Liver (tissue), 9 donors: Measurements from ENCODE around the gene KIN. TPM values are rescaled to one million over a fixed set of nuclear protein-coding genes. Genes with fewer than 3 reads are reported as not detected.
"Not testable (repeated sequence)": the region's sequence is repeated elsewhere in the genome, so short reads cannot be mapped to it uniquely, and the experiment has no call there.

Experiments
- DNase-seq: peaks from one replicate; pipeline ENCODE4 v3.0.0-alpha.2; 2017; ENCODE audit warnings: low spot score
- H3K27ac ChIP-seq, 2 donors: one replicate each; pipeline ENCODE4 v1.7.0; 2013; ENCODE audit warnings: inconsistent platforms in 2 of 2, low read length in 2 of 2, control low read depth in 1 of 2, low read depth in 1 of 2, mild to moderate bottlenecking in 1 of 2
- H3K27me3 ChIP-seq, 4 donors: one replicate each; pipeline versions ENCODE4 v1.6.1 to v1.7.0; 2013; ENCODE audit warnings: low read length in 3 of 4, inconsistent platforms in 1 of 4, mild to moderate bottlenecking in 1 of 4, moderate library complexity in 1 of 4; ENCODE audit not compliant: control insufficient read depth in 4 of 4, insufficient read depth in 4 of 4
- H3K36me3 ChIP-seq, 4 donors: one replicate each; pipeline versions ENCODE4 v1.6.1 to v1.7.0; 2013; ENCODE audit warnings: low read length in 3 of 4, mild to moderate bottlenecking in 3 of 4, low read depth in 1 of 4, moderate library complexity in 1 of 4; ENCODE audit not compliant: control insufficient read depth in 4 of 4, insufficient read depth in 3 of 4
- H3K4me1 ChIP-seq, 4 donors: one replicate each; pipeline versions ENCODE4 v1.6.1 to v1.7.0; 2013; ENCODE audit warnings: low read length in 3 of 4, mild to moderate bottlenecking in 3 of 4, moderate library complexity in 1 of 4; ENCODE audit not compliant: control insufficient read depth in 4 of 4, insufficient read depth in 4 of 4
- H3K4me3 ChIP-seq, 3 donors: one replicate each; pipeline versions ENCODE4 v1.6.1 to v1.7.0; 2013; ENCODE audit warnings: low read length in 3 of 3, control low read depth in 1 of 3, low read depth in 1 of 3, mild to moderate bottlenecking in 1 of 3
- H3K9ac ChIP-seq, 2 donors: one replicate each; pipeline ENCODE4 v1.7.0; 2013; ENCODE audit warnings: low read length in 2 of 2, mild to moderate bottlenecking in 2 of 2, moderate library complexity in 2 of 2, control low read depth in 1 of 2, low read depth in 1 of 2
- H3K9me3 ChIP-seq, 4 donors: one replicate each; pipeline versions ENCODE4 v1.6.1 to v1.7.0; 2013; ENCODE audit warnings: low read length in 3 of 4; ENCODE audit not compliant: control insufficient read depth in 4 of 4
- FOXA1 ChIP-seq: IDR thresholded peaks from 2 replicates; pipeline ENCODE4 v1.6.1; 2016; ENCODE audit warnings: antibody characterized with exemption
- GABPA ChIP-seq, 2 donors: IDR thresholded peaks in 1 of 2; conservative IDR thresholded peaks in 1 of 2; 2 replicates each; pipeline ENCODE4 v1.6.1; 2016; ENCODE audit warnings: antibody characterized with exemption in 2 of 2, mild to moderate bottlenecking in 1 of 2, moderate library complexity in 1 of 2
- HNF4A ChIP-seq, 2 donors: conservative IDR thresholded peaks; 2 replicates each; pipeline ENCODE4 v1.6.1; 2016; ENCODE audit warnings: antibody characterized with exemption in 2 of 2, mild to moderate bottlenecking in 2 of 2
- HNF4G ChIP-seq: IDR thresholded peaks from 2 replicates; pipeline ENCODE4 v1.6.1; 2016; ENCODE audit warnings: antibody characterized with exemption
- JUND ChIP-seq, 2 donors: IDR thresholded peaks; 2 replicates each; pipeline ENCODE4 v1.6.1; 2016; ENCODE audit warnings: antibody characterized with exemption in 2 of 2
- NR2F2 ChIP-seq: IDR thresholded peaks from 2 replicates; pipeline ENCODE4 v1.6.1; 2016; ENCODE audit warnings: antibody characterized with exemption
- RAD21 ChIP-seq, 2 donors: IDR thresholded peaks; 2 replicates each; pipeline ENCODE4 v1.6.1; 2016; ENCODE audit warnings: antibody characterized with exemption in 2 of 2, mild to moderate bottlenecking in 2 of 2
- RXRA ChIP-seq, 2 donors: IDR thresholded peaks; 2 replicates each; pipeline ENCODE4 v1.6.1; 2017 to 2018; ENCODE audit warnings: antibody characterized with exemption in 2 of 2, mild to moderate bottlenecking in 1 of 2
- SP1 ChIP-seq: IDR thresholded peaks from 2 replicates; pipeline ENCODE4 v1.6.1; 2018; ENCODE audit warnings: antibody characterized with exemption, mild to moderate bottlenecking
- TAF1 ChIP-seq: conservative IDR thresholded peaks from 2 replicates; pipeline ENCODE4 v1.6.1; 2016; ENCODE audit warnings: antibody characterized with exemption, mild to moderate bottlenecking
- YY1 ChIP-seq: IDR thresholded peaks from 2 replicates; pipeline ENCODE4 v1.6.1; 2016; ENCODE audit warnings: antibody characterized with exemption, mild to moderate bottlenecking
- WGBS: extraction: QIAGEN DNeasy Blood & Tissue Kit; methylation state at CpG from one replicate; pipeline ENCODE4 v1.1.7; 2013; 5-methylcytosine and 5-hydroxymethylcytosine counted together
- polyA plus RNA-seq, 2 donors: library from polyadenylated mRNA; stranded (reverse) in 1 of 2; unstranded in 1 of 2; fragments of 200-250 nt in 1 of 2; fragments of >200 nt in 1 of 2; fragmentation: Nextera tagmentation in 1 of 2; extraction: Ambion mirVana in 1 of 2; gene quantifications; one replicate each; pipeline versions ENCODE4 v1.2.1 to v1.2.3, GENCODE V29; 2013 to 2015
- total RNA-seq, 2 donors: library from RNA; depleted of rRNA; stranded (reverse); fragments of >200 nt; gene quantifications; one replicate each; pipeline ENCODE4 v1.2.3, GENCODE V29; 2014
- TF ChIP-seq, protein P1 (sequence below): IDR thresholded peaks from 2 replicates; pipeline ENCODE4 v1.6.1; 2016; ENCODE audit warnings: antibody characterized with exemption
- TF ChIP-seq, protein P2 (sequence below): IDR thresholded peaks from 2 replicates; pipeline ENCODE4 v1.6.1; 2016; ENCODE audit warnings: antibody characterized with exemption
- TF ChIP-seq, protein P3 (sequence below): IDR thresholded peaks from 2 replicates; pipeline ENCODE4 v1.6.1; 2016; ENCODE audit warnings: antibody characterized with exemption
- TF ChIP-seq, protein P4 (sequence below): IDR thresholded peaks from 2 replicates; pipeline ENCODE4 v1.6.1; 2016; ENCODE audit warnings: antibody characterized with exemption, mild to moderate bottlenecking
- TF ChIP-seq, protein P5 (sequence below): fragments of 150-350 bp; IDR thresholded peaks from 2 replicates; pipeline ENCODE4 v1.5.1; 2017; ENCODE audit warnings: improper control_type of control experiment, low read depth, low read length; ENCODE audit not compliant: missing input control
- donor health status: healthy.
- donor health status: healthy.
- donor health status: healthy.
- donor health status: healthy.
- donor health status: healthy.

Gene KIN
- total and polyA plus RNA-seq, 4 donors = 2.4 to 3.8 (median 3.1) TPM

DNA sequence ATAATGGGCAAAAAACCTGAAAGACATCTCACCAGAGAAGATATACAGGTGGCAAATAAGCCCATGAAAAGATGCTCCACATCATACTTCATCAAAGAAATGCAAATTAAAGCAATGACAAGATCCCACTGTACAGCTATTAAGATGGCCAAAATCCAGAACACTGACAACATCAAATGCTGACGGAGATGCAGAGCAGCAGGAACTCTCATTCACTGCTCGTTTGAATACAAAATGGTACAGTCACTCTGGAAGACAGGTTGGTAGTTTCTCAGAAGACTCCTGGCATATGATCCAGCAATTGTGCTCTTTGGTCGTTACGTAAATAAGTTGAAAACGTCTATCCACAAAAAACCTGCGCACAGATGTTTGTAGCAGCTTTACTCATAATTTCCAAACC is 35.5 kb downstream of the KIN start:
- no peak for TF ChIP-seq FOXA1
- TF ChIP-seq, protein P1, sequence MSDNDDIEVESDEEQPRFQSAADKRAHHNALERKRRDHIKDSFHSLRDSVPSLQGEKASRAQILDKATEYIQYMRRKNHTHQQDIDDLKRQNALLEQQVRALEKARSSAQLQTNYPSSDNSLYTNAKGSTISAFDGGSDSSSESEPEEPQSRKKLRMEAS = no peak
- TF ChIP-seq YY1 = no peak
- TF ChIP-seq NR2F2 = no peak
- no peak for TF ChIP-seq HNF4A (conservative IDR thresholded peaks at IDR 0.05)
- TF ChIP-seq, protein P2, sequence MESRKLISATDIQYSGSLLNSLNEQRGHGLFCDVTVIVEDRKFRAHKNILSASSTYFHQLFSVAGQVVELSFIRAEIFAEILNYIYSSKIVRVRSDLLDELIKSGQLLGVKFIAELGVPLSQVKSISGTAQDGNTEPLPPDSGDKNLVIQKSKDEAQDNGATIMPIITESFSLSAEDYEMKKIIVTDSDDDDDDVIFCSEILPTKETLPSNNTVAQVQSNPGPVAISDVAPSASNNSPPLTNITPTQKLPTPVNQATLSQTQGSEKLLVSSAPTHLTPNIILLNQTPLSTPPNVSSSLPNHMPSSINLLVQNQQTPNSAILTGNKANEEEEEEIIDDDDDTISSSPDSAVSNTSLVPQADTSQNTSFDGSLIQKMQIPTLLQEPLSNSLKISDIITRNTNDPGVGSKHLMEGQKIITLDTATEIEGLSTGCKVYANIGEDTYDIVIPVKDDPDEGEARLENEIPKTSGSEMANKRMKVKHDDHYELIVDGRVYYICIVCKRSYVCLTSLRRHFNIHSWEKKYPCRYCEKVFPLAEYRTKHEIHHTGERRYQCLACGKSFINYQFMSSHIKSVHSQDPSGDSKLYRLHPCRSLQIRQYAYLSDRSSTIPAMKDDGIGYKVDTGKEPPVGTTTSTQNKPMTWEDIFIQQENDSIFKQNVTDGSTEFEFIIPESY = no peak
- TF ChIP-seq, protein P3, sequence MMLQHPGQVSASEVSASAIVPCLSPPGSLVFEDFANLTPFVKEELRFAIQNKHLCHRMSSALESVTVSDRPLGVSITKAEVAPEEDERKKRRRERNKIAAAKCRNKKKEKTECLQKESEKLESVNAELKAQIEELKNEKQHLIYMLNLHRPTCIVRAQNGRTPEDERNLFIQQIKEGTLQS = no peak
- TF ChIP-seq TAF1 = no peak
- no peak for TF ChIP-seq RAD21 (IDR thresholded peaks at IDR 0.05)
- TF ChIP-seq HNF4G = no peak
- no peak for TF ChIP-seq SP1
- no peak for TF ChIP-seq RXRA (IDR thresholded peaks at IDR 0.05)
- TF ChIP-seq JUND (IDR thresholded peaks at IDR 0.05) = no peak
- no peak for TF ChIP-seq GABPA (IDR thresholded peaks at IDR 0.05 in 1 of 2, conservative IDR thresholded peaks at IDR 0.05 in 1 of 2)
- TF ChIP-seq, protein P4, sequence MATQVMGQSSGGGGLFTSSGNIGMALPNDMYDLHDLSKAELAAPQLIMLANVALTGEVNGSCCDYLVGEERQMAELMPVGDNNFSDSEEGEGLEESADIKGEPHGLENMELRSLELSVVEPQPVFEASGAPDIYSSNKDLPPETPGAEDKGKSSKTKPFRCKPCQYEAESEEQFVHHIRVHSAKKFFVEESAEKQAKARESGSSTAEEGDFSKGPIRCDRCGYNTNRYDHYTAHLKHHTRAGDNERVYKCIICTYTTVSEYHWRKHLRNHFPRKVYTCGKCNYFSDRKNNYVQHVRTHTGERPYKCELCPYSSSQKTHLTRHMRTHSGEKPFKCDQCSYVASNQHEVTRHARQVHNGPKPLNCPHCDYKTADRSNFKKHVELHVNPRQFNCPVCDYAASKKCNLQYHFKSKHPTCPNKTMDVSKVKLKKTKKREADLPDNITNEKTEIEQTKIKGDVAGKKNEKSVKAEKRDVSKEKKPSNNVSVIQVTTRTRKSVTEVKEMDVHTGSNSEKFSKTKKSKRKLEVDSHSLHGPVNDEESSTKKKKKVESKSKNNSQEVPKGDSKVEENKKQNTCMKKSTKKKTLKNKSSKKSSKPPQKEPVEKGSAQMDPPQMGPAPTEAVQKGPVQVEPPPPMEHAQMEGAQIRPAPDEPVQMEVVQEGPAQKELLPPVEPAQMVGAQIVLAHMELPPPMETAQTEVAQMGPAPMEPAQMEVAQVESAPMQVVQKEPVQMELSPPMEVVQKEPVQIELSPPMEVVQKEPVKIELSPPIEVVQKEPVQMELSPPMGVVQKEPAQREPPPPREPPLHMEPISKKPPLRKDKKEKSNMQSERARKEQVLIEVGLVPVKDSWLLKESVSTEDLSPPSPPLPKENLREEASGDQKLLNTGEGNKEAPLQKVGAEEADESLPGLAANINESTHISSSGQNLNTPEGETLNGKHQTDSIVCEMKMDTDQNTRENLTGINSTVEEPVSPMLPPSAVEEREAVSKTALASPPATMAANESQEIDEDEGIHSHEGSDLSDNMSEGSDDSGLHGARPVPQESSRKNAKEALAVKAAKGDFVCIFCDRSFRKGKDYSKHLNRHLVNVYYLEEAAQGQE = no peak
- Histone ChIP-seq H3K4me1 (peaks cover 0 to 2% (median 0%) of the 10 kb centered on the region in 4 donors), H3K9ac (no peak overlapping the region), H3K36me3 (peaks cover 6 to 59% (median 47%) of the 10 kb centered on the region in 4 donors), H3K9me3 (no peaks in the 10 kb centered on the region), H3K4me3 (no peak overlapping the region), H3K27me3 (no peaks in the 10 kb centered on the region), H3K27ac (no peak overlapping the region)
- DNase-seq = no peak
- WGBS = 88% methylated on average over 6 of the region's 6 CpGs

DNA sequence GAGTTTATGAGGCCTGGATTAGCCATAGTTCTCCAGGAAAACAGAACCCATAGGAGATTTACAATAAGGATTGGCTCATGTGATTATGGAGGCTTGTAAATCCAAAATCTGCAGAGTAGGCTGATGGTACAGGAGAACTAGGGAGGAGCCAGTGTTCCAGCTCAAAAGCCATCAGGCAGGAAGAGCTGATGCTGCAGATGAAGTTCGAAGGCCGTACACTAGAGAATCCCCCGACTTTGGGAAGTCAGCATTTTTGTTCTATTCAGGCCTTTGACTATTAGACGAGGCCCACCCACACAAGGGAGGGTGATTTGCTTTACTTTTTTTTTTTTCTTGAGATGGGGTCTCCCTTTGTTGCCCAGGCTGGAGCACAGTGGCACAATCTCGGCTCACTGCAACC is 37.6 kb downstream of the KIN start:
- H3K9ac ChIP-seq = no peak overlapping the region
- H3K27ac ChIP-seq = no peak overlapping the region
- DNase-seq = no peak
- WGBS = 87% methylated on average over 5 of the region's 5 CpGs
- no peak overlapping the region for H3K4me3 ChIP-seq
- H3K9me3 ChIP-seq = no peaks in the 10 kb centered on the region
- H3K4me1 ChIP-seq = no peaks in the 10 kb centered on the region
- TF ChIP-seq NR2F2 (no peak), FOXA1 (no peak)
- TF ChIP-seq, protein P5, sequence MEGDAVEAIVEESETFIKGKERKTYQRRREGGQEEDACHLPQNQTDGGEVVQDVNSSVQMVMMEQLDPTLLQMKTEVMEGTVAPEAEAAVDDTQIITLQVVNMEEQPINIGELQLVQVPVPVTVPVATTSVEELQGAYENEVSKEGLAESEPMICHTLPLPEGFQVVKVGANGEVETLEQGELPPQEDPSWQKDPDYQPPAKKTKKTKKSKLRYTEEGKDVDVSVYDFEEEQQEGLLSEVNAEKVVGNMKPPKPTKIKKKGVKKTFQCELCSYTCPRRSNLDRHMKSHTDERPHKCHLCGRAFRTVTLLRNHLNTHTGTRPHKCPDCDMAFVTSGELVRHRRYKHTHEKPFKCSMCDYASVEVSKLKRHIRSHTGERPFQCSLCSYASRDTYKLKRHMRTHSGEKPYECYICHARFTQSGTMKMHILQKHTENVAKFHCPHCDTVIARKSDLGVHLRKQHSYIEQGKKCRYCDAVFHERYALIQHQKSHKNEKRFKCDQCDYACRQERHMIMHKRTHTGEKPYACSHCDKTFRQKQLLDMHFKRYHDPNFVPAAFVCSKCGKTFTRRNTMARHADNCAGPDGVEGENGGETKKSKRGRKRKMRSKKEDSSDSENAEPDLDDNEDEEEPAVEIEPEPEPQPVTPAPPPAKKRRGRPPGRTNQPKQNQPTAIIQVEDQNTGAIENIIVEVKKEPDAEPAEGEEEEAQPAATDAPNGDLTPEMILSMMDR = no peak
- peaks cover 12 to 72% (median 58%) of the 10 kb centered on the region in 4 donors for H3K36me3 ChIP-seq
- no peaks in the 10 kb centered on the region for H3K27me3 ChIP-seq

DNA sequence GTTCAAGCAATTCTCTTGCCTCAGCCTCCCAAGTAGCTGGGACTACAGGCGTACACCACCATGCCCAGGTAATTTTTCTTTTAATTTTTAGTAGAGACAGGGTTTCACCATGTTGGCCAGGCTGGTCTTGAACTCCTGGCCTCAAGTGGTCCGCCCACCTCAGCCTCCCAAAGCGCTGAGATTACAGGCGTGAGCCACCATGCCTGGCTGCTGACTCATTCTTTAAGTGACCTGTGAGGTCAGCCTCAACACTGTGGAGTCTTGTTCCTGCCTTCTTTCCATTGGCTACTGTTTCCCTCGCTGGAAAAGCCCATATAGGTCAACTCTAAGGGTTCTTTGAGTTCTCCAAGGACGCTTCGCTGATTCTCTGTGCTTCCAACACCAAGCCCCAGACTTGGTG is 39.2 kb downstream of the KIN start:
- H3K4me1 ChIP-seq, H3K27ac ChIP-seq, H3K27me3 ChIP-seq, H3K9me3 ChIP-seq, H3K9ac ChIP-seq, DNase-seq, H3K4me3 ChIP-seq: not testable (repeated sequence)
- peaks cover 8 to 78% (median 67%) of the 10 kb centered on the region in 4 donors for H3K36me3 ChIP-seq
- WGBS = 95% methylated on average over 7 of the region's 7 CpGs
